HEK293T (cell line): Measurements from ENCODE around the gene FAM199X.

Experiments used
- ARNT ChIP-seq: fragments of 450-650 bp; IDR thresholded peaks from 2 replicates; pipeline ENCODE4 v1.6.1; 2017; ENCODE audit warnings: mild to moderate bottlenecking
- BHLHE40 ChIP-seq: fragments of 450-650 bp; IDR thresholded peaks from 2 replicates; pipeline ENCODE4 v1.6.1; 2016; ENCODE audit warnings: mild to moderate bottlenecking, moderate library complexity, borderline replicate concordance
- FOXA1 ChIP-seq: fragments of 450-650 bp; IDR thresholded peaks from 2 replicates; pipeline ENCODE4 v1.6.1; 2016; ENCODE audit warnings: mild to moderate bottlenecking
- FOXK2 ChIP-seq: fragments of 450-650 bp; IDR thresholded peaks from 2 replicates; pipeline ENCODE4 v1.6.1; 2016; ENCODE audit warnings: mild to moderate bottlenecking
- FOXM1 ChIP-seq: fragments of 450-650 bp; IDR thresholded peaks from 2 replicates; pipeline ENCODE4 v1.6.1; 2017; ENCODE audit warnings: mild to moderate bottlenecking, borderline replicate concordance
- HDGF ChIP-seq: fragments of 450-650 bp; IDR thresholded peaks from 2 replicates; pipeline ENCODE4 v1.6.1; 2017; ENCODE audit warnings: antibody characterized with exemption, borderline replicate concordance
- LEF1 ChIP-seq: fragments of 450-650 bp; IDR thresholded peaks from 2 replicates; pipeline ENCODE4 v1.6.1; 2017; ENCODE audit warnings: mild to moderate bottlenecking, borderline replicate concordance
- NFRKB ChIP-seq: fragments of 450-650 bp; IDR thresholded peaks from 2 replicates; pipeline ENCODE4 v1.6.1; 2016; ENCODE audit warnings: mild to moderate bottlenecking, moderate library complexity
- SP1 ChIP-seq: fragments of 450-650 bp; IDR thresholded peaks from 2 replicates; pipeline ENCODE4 v1.6.1; 2017
- SUZ12 ChIP-seq: fragments of 450-650 bp; IDR thresholded peaks from 2 replicates; pipeline ENCODE4 v1.6.1; 2016; ENCODE audit warnings: mild to moderate bottlenecking
- TARDBP ChIP-seq: fragments of 450-650 bp; IDR thresholded peaks from 2 replicates; pipeline ENCODE4 v1.6.1; 2016
- ZNF384 ChIP-seq: fragments of 450-650 bp; IDR thresholded peaks from 2 replicates; pipeline ENCODE4 v1.6.1; 2016

- TF ChIP-seq ARNT (no peak), SP1 (no peak), LEF1 (no peak), FOXA1 (no peak), ZNF384 (no peak), TARDBP (no peak), SUZ12 (no peak), NFRKB (no peak), FOXM1 (no peak), HDGF (no peak), FOXK2 (no peak), BHLHE40 (no peak)
Measured at GRCh38 chrX:104151037-104151436, 15.2 kb upstream of the FAM199X start.
